ENCODE data around the gene G6PC2. TPM values are rescaled to one million over a fixed set of nuclear protein-coding genes. Genes with fewer than 3 reads are reported as not detected.

G6PC2 gene
- total and polyA plus RNA-seq, 2 donors from 2014 or later: not detected

- DNase-seq (no peak), FAIRE-seq (no peak)
- H3K9ac ChIP-seq (ENCODE audit: low read length in 3 of 3): no peak overlapping the region
- no peaks in the 10 kb centered on the region for H3K4me1 ChIP-seq (ENCODE audit: control insufficient read depth in 2 of 3, insufficient read depth in 2 of 3, low read depth in 1 of 3, low read length in 3 of 3)
- no peak overlapping the region for H3K4me3 ChIP-seq (ENCODE audit: low read length in 3 of 3)
- TF ChIP-seq CTCF (IDR thresholded peaks at IDR 0.05; ENCODE audit: borderline replicate concordance, extremely low read depth, insufficient read depth): no peak
- intact Hi-C loops (cut with DNase I): no loop called here
- no peaks in the 10 kb centered on the region for H3K36me3 ChIP-seq (ENCODE audit: control insufficient read depth in 2 of 3, insufficient read depth in 3 of 3, low read length in 3 of 3)
- no peak overlapping the region for H3K27ac ChIP-seq (ENCODE audit: low read depth in 2 of 2, low read length in 2 of 2)
- no peaks in the 10 kb centered on the region for H3K27me3 ChIP-seq (ENCODE audit: control insufficient read depth, insufficient read depth, low read length)
- no peaks in the 10 kb centered on the region for H3K9me3 ChIP-seq (ENCODE audit: control insufficient read depth in 2 of 3, insufficient read depth in 1 of 3, low read length in 3 of 3)
These were observed 40.2 kb downstream of the G6PC2 start for GRCh38 chr2:168941297-168941696.

GRCh38 chr2:168944065-168944464 is 43.0 kb downstream of the G6PC2 start:
- DNase-seq (no peak), FAIRE-seq (no peak)
- Histone ChIP-seq H3K4me1 (ENCODE audit: control insufficient read depth in 2 of 3, insufficient read depth in 2 of 3, low read depth in 1 of 3, low read length in 3 of 3) (no peaks in the 10 kb centered on the region), H3K36me3 (ENCODE audit: control insufficient read depth in 2 of 3, insufficient read depth in 3 of 3, low read length in 3 of 3) (no peaks in the 10 kb centered on the region), H3K27ac (ENCODE audit: low read depth in 2 of 2, low read length in 2 of 2) (no peak overlapping the region), H3K9me3 (ENCODE audit: control insufficient read depth in 2 of 3, insufficient read depth in 1 of 3, low read length in 3 of 3) (no peaks in the 10 kb centered on the region), H3K4me3 (ENCODE audit: low read length in 3 of 3) (no peak overlapping the region), H3K27me3 (ENCODE audit: control insufficient read depth, insufficient read depth, low read length) (no peaks in the 10 kb centered on the region), H3K9ac (ENCODE audit: low read length in 3 of 3) (no peak overlapping the region)
- intact Hi-C loops (cut with DNase I): no loop called here
- TF ChIP-seq CTCF (IDR thresholded peaks at IDR 0.05; ENCODE audit: borderline replicate concordance, extremely low read depth, insufficient read depth): no peak

GRCh38 chr2:168945508-168945907 is 44.4 kb downstream of the G6PC2 start:
- no peak for FAIRE-seq
- Histone ChIP-seq H3K4me3 (ENCODE audit: low read length in 3 of 3) (no peak overlapping the region), H3K27ac (ENCODE audit: low read depth in 2 of 2, low read length in 2 of 2) (no peak overlapping the region), H3K9ac (ENCODE audit: low read length in 3 of 3) (no peak overlapping the region), H3K36me3 (ENCODE audit: control insufficient read depth in 2 of 3, insufficient read depth in 3 of 3, low read length in 3 of 3) (no peaks in the 10 kb centered on the region), H3K27me3 (ENCODE audit: control insufficient read depth, insufficient read depth, low read length) (no peaks in the 10 kb centered on the region), H3K4me1 (ENCODE audit: control insufficient read depth in 2 of 3, insufficient read depth in 2 of 3, low read depth in 1 of 3, low read length in 3 of 3) (no peaks in the 10 kb centered on the region), H3K9me3 (ENCODE audit: control insufficient read depth in 2 of 3, insufficient read depth in 1 of 3, low read length in 3 of 3) (no peaks in the 10 kb centered on the region)
- DNase-seq: no peak
- intact Hi-C loops (cut with DNase I): no loop called here
- no peak for TF ChIP-seq CTCF (IDR thresholded peaks at IDR 0.05; ENCODE audit: borderline replicate concordance, extremely low read depth, insufficient read depth)

DNA sequence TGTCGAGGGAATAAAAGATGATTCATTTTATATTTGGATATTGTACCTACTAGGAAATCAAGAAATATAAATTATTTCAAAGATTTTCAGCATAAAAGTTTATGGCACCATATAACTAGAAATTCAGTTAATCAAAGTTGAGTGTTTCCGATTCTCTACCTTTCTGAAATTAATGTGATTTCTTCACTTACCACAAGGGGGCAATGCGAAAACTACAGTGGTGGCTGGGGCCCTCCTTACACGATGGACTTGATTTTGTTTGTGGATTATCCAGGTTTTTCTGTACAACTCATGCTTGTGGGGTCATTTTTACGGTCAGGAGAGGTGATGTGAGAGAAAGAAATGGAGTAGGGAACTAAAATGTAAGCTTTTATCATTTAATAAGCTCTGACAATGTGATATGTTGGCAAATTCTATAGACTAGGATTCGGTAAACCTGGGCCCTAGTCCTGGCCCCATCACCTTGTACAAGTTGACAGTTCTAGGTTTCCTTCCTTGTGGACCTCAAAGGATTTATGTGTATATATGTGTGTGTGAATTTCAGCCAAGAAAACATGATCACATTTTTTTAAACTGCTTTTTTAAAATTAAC is 47.6 kb downstream of the G6PC2 start:
- Histone ChIP-seq H3K36me3 (ENCODE audit: control insufficient read depth in 2 of 3, insufficient read depth in 3 of 3, low read length in 3 of 3) (no peaks in the 10 kb centered on the region), H3K9ac (ENCODE audit: low read length in 3 of 3) (no peak overlapping the region), H3K27ac (ENCODE audit: low read depth in 2 of 2, low read length in 2 of 2) (no peak overlapping the region), H3K4me3 (ENCODE audit: low read length in 3 of 3) (no peak overlapping the region), H3K9me3 (ENCODE audit: control insufficient read depth in 2 of 3, insufficient read depth in 1 of 3, low read length in 3 of 3) (peaks cover 0 to 3% (median 0%) of the 10 kb centered on the region in 3 donors), H3K4me1 (ENCODE audit: control insufficient read depth in 2 of 3, insufficient read depth in 2 of 3, low read depth in 1 of 3, low read length in 3 of 3) (no peaks in the 10 kb centered on the region), H3K27me3 (ENCODE audit: control insufficient read depth, insufficient read depth, low read length) (no peaks in the 10 kb centered on the region)
- FAIRE-seq (no peak), DNase-seq (no peak)
- intact Hi-C loops (cut with DNase I): no loop called here
- TF ChIP-seq CTCF (IDR thresholded peaks at IDR 0.05; ENCODE audit: borderline replicate concordance, extremely low read depth, insufficient read depth): peak; percentile 30

Data from kidney (tissue), 14 donors.